ENCODE data around the gene CACNB2. TPM values are rescaled to one million over a fixed set of nuclear protein-coding genes. Genes with fewer than 3 reads are reported as not detected.

Gene CACNB2
- total RNA-seq, 1 donor from 2014 or later: 13.1 TPM

DNA sequence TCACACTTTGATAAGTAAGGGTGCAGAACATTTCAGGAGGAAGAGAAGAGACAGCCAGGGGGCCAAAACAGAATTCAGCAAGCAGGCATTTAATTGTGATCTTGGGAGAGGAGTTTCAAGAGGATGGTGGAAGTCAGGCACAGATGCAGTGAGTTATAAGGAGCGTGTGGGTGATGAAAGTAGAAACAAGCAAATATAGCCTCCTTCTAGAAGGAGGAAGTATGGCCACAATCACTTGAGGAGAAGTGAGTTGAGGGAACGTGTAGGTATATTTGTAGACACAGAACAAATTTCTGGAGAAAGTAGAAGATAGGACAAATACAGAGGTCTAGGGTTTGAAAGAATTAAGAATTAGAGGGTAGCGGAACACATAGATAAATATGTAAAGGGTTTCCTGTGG is 165.8 kb downstream of the CACNB2 start:
- Mint-ChIP-seq H3K27me3 (ENCODE audit: low read depth) (peaks cover 13% of the 10 kb centered on the region), H3K4me1 (no peaks in the 10 kb centered on the region), H3K9me3 (peaks cover 2% of the 10 kb centered on the region), H3K4me3 (no peak overlapping the region), H3K27ac (no peak overlapping the region), H3K36me3 (peaks cover 2% of the 10 kb centered on the region)
- TF ChIP-seq, protein P1, sequence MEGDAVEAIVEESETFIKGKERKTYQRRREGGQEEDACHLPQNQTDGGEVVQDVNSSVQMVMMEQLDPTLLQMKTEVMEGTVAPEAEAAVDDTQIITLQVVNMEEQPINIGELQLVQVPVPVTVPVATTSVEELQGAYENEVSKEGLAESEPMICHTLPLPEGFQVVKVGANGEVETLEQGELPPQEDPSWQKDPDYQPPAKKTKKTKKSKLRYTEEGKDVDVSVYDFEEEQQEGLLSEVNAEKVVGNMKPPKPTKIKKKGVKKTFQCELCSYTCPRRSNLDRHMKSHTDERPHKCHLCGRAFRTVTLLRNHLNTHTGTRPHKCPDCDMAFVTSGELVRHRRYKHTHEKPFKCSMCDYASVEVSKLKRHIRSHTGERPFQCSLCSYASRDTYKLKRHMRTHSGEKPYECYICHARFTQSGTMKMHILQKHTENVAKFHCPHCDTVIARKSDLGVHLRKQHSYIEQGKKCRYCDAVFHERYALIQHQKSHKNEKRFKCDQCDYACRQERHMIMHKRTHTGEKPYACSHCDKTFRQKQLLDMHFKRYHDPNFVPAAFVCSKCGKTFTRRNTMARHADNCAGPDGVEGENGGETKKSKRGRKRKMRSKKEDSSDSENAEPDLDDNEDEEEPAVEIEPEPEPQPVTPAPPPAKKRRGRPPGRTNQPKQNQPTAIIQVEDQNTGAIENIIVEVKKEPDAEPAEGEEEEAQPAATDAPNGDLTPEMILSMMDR (IDR thresholded peaks at IDR 0.05; ENCODE audit: unreplicated experiment): no peak
- DNase-seq (ENCODE audit: low spot score in 2 of 2, unreplicated experiment in 2 of 2): no peak

DNA sequence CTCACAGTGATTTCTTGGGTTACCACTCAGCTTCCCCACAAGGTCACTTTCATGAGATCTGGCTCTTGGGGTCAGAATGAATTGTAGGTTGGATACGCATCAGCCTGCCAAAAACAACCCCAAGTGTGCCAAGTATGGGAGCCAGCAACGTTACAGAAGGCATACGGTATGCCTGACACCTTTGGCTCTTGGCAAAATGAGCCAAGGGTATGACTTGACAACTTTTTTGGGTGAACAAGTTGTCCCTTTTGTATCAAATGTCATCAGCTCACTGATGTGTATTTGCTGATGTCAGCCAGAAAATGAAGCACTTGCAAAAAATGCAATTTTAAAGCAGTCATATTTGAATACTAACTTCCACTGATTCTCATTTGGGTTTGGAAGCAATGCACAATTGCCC is 168.4 kb downstream of the CACNB2 start:
- TF ChIP-seq, protein P1 (IDR thresholded peaks at IDR 0.05; ENCODE audit: unreplicated experiment): no peak
- Mint-ChIP-seq H3K9me3 (peaks cover 3% of the 10 kb centered on the region), H3K4me1 (peaks cover 8% of the 10 kb centered on the region), H3K4me3 (no peak overlapping the region), H3K36me3 (peaks cover 2% of the 10 kb centered on the region), H3K27ac (no peak overlapping the region), H3K27me3 (ENCODE audit: low read depth) (peaks cover 14% of the 10 kb centered on the region)
- DNase-seq (ENCODE audit: low spot score in 2 of 2, unreplicated experiment in 2 of 2): no peak

DNA sequence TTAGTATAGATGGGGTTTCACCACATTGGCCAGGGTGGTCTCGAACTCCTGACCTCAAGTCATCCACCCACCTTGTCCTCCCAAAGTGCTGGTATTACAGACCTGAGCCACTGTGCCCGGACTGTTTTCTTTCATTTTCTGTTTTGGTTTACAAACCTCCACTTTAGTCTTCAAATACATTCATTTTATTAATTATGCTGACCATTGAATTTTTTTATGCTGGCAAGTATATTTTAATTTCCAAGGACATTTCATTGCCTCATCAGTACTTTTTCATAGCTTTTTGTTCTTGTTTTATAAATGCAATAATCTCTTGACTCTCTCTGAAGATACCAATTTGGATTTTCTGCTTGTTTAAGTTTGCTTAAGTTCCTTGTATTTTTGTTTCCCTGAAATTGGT is 170.5 kb downstream of the CACNB2 start:
- H3K36me3 Mint-ChIP-seq: peaks cover 2% of the 10 kb centered on the region
- H3K4me3 Mint-ChIP-seq: no peak overlapping the region
- peaks cover 3% of the 10 kb centered on the region for H3K9me3 Mint-ChIP-seq
- no peak for DNase-seq (ENCODE audit: low spot score in 2 of 2, unreplicated experiment in 2 of 2)
- peaks cover 13% of the 10 kb centered on the region for H3K27me3 Mint-ChIP-seq (ENCODE audit: low read depth)
- peaks cover 8% of the 10 kb centered on the region for H3K4me1 Mint-ChIP-seq
- no peak overlapping the region for H3K27ac Mint-ChIP-seq
- TF ChIP-seq, protein P1 (IDR thresholded peaks at IDR 0.05; ENCODE audit: unreplicated experiment): no peak

DNA sequence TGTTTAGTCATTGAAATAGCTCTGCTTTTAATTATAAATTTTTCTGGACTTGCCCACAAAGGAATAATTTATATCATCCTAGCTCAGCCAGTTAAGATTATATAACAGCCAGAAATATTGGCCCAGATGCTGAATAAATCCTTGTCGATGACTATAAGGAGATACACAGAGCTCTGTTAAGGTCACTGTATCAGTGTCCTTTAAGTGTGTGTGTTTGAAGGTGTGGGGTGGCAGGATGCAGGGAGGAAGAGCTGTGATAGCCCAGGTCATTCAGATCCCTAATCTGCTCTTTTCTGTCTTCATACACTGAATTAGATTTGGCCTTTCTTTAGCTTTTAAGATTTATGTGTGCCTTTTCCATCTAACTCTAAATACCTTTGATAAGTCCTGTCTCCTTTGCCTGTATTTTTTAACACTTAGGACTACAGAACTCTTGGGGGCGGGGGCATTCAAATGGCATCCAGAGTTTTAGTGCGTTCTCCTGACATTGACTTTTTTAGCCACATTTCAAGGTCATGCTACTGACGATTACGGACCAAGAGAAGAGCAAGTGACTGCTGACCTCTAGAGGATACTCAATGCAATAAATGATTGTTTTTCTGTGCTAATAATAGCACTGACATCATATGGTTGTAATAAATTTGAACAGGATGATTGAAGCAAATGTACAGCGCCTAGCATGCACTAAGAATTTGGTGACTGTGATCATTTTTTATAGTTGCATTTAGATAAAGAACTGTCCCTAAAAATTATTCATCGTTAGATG is 172.3 kb downstream of the CACNB2 start:
- TF ChIP-seq, protein P1 (IDR thresholded peaks at IDR 0.05; ENCODE audit: unreplicated experiment): no peak
- no peak overlapping the region for H3K4me3 Mint-ChIP-seq
- no peak for DNase-seq (ENCODE audit: low spot score in 2 of 2, unreplicated experiment in 2 of 2)
- peaks cover 4% of the 10 kb centered on the region for H3K27me3 Mint-ChIP-seq (ENCODE audit: low read depth)
- H3K36me3 Mint-ChIP-seq: peaks cover 2% of the 10 kb centered on the region
- peaks cover 3% of the 10 kb centered on the region for H3K9me3 Mint-ChIP-seq
- H3K4me1 Mint-ChIP-seq: peaks cover 8% of the 10 kb centered on the region
- H3K27ac Mint-ChIP-seq: no peak overlapping the region

DNA sequence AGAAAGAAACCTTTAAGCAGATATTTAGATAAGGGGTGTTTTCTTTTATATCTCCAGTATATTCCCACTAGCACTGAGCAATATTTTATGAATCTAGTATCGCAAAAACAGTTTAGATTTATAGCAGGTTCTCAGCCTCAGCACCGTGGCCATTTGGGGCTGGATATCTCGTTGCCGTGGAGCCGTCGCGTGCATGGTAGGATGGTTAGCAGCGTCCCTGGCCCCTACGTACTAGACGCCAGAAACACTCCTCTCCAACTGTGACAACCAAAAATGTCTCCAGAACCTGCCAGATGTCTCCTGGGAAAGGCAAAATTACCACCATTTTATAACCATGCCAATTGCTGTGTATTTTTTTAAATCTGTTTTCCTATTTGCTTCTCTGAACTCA is 172.9 kb downstream of the CACNB2 start:
- TF ChIP-seq, protein P1 (IDR thresholded peaks at IDR 0.05; ENCODE audit: unreplicated experiment): no peak
- no peak for DNase-seq (ENCODE audit: low spot score in 2 of 2, unreplicated experiment in 2 of 2)
- H3K27ac Mint-ChIP-seq: no peak overlapping the region
- H3K9me3 Mint-ChIP-seq: peaks cover 3% of the 10 kb centered on the region
- peaks cover 4% of the 10 kb centered on the region for H3K27me3 Mint-ChIP-seq (ENCODE audit: low read depth)
- H3K4me3 Mint-ChIP-seq: no peak overlapping the region
- H3K4me1 Mint-ChIP-seq: peaks cover 8% of the 10 kb centered on the region
- H3K36me3 Mint-ChIP-seq: peaks cover 2% of the 10 kb centered on the region

All from mesothelial cell of epicardium (in vitro differentiated cells).